Measurements from ENCODE around the gene SLC35F3. TPM values are rescaled to one million over a fixed set of nuclear protein-coding genes. Genes with fewer than 3 reads are reported as not detected.

SLC35F3 gene
- total and polyA plus RNA-seq, 3 donors from 2014 or later = 0.43 to 0.87 (median 0.47) TPM

DNA sequence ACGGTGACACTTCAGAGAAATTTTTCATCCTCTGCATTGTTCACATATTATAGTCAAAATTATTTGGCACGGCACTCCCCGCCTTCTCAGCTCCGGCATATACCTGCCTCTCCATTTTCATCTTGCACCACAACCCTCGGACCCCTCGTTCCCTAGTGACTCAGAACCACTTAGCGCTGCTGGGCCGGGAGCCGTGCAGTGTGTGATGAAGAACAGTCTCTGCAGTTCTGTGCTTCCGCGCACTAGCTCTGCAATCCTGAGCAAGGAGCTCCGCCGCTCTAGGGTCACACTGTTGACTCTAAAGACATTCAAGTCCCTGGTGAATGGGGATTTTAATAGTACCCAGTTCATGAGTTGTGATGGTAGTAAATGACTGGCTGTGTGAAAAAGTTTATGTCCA lies 221.2 kb downstream of the SLC35F3 start:
- no peak overlapping the region for H3K27ac ChIP-seq
- H3K4me1 ChIP-seq = no peaks in the 10 kb centered on the region
- intact Hi-C loops (cut with DNase I; ENCODE audit: low total_unique reads) = no loop called here
- no peak for TF ChIP-seq POLR2A (IDR thresholded peaks at IDR 0.05)
- TF ChIP-seq, protein P1, sequence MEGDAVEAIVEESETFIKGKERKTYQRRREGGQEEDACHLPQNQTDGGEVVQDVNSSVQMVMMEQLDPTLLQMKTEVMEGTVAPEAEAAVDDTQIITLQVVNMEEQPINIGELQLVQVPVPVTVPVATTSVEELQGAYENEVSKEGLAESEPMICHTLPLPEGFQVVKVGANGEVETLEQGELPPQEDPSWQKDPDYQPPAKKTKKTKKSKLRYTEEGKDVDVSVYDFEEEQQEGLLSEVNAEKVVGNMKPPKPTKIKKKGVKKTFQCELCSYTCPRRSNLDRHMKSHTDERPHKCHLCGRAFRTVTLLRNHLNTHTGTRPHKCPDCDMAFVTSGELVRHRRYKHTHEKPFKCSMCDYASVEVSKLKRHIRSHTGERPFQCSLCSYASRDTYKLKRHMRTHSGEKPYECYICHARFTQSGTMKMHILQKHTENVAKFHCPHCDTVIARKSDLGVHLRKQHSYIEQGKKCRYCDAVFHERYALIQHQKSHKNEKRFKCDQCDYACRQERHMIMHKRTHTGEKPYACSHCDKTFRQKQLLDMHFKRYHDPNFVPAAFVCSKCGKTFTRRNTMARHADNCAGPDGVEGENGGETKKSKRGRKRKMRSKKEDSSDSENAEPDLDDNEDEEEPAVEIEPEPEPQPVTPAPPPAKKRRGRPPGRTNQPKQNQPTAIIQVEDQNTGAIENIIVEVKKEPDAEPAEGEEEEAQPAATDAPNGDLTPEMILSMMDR (IDR thresholded peaks at IDR 0.05) = no peak
- 64 to 67% methylated on average over 13 of the region's 13 CpGs for WGBS, 2 donors
- H3K27me3 ChIP-seq = no peaks in the 10 kb centered on the region
- DNase-seq = peak; percentile 25
- H3K9me3 ChIP-seq = no peaks in the 10 kb centered on the region
- no peaks in the 10 kb centered on the region for H3K36me3 ChIP-seq (ENCODE audit: low read depth, missing control alignments)
- H3K4me3 ChIP-seq = no peak overlapping the region

DNA sequence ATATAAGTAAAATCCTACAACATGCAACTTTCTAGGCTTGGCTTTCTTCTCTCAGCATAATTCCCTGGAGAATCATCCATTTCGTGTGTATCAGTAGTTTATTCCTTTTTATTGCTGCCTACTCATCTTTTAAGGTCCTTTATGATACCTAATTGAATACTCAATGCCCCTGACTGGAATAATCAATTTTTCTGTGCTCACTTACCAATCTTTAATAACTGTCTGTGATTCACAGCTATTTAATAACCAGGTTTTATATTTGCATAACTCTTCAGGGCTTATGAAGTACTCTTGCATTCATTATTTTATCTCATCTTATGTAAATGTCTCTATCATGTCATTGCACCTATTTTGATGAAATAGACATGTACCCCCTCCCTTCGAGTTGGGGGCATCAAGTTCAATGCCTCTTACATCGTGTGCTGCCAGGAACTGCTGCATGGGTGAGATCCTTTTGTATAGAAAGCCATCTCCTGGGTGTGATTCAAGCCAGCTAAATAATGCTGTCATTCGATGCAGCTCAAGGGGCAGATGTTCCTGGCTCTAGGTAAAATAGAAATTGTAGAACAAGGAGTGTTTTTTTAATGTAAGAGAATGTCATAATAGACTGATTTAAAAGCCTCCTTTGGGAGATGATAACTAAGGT lies 222.7 kb downstream of the SLC35F3 start:
- Histone ChIP-seq H3K36me3 (ENCODE audit: low read depth, missing control alignments) (no peaks in the 10 kb centered on the region), H3K27me3 (no peaks in the 10 kb centered on the region), H3K27ac (no peak overlapping the region), H3K4me1 (no peaks in the 10 kb centered on the region), H3K4me3 (no peak overlapping the region), H3K9me3 (no peaks in the 10 kb centered on the region)
- WGBS, 2 donors = 51 to 58% methylated on average over 4 of the region's 4 CpGs
- intact Hi-C loops (cut with DNase I; ENCODE audit: low total_unique reads) = no loop called here
- no peak for DNase-seq
- no peak for TF ChIP-seq POLR2A (IDR thresholded peaks at IDR 0.05)
- TF ChIP-seq, protein P1 (IDR thresholded peaks at IDR 0.05) = no peak

DNA sequence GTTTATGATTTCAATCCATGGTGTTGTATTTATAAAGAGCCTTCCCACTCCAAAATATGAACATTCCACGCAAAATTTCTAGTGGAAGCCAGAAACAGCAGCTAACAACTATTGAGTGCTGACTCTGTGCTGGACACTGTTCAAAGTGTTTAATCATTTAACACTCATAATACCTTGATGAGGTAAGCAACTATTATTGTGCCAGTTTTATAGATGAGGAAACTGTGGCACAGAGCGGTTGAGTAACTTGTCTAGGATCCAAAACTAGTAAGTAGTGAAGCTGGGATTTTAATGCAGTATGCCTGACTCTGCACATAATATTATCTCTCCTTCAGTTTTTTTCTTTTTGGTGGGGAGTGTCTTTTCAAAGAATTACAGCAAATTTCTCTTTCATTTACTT lies 228.3 kb downstream of the SLC35F3 start:
- intact Hi-C loops (cut with DNase I; ENCODE audit: low total_unique reads) = no loop called here
- Histone ChIP-seq H3K27ac (no peak overlapping the region), H3K36me3 (ENCODE audit: low read depth, missing control alignments) (no peaks in the 10 kb centered on the region), H3K9me3 (no peaks in the 10 kb centered on the region), H3K4me1 (no peaks in the 10 kb centered on the region), H3K27me3 (no peaks in the 10 kb centered on the region), H3K4me3 (no peak overlapping the region)
- no peak for DNase-seq
- TF ChIP-seq, protein P1 (IDR thresholded peaks at IDR 0.05) = no peak
- no peak for TF ChIP-seq POLR2A (IDR thresholded peaks at IDR 0.05)
- WGBS, 2 donors = 97 to 98% methylated on average over 2 of the region's 2 CpGs

DNA sequence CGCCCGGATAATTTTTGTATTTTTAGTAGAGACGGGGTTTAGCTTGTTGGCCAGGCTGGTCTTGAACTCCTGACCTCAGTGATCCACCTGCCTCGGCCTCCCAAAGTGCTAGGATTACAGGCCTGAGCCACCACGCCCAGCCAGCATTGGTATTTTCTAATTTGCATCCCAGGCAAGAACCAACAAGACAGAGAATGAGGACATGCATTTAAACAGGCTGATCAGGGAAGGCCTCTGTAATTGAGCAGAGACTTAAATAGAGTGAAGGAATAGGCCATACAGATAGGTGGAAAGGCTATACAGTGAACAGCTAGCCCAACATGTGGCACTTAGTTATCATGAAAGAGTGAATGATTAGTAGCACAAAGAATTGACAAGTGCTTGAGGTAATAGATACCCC lies 230.4 kb downstream of the SLC35F3 start:
- no peaks in the 10 kb centered on the region for H3K36me3 ChIP-seq (ENCODE audit: low read depth, missing control alignments)
- no peaks in the 10 kb centered on the region for H3K9me3 ChIP-seq
- WGBS, 2 donors = 90 to 98% methylated on average over 5 of the region's 5 CpGs

More for the DNA sequence above, 230.4 kb downstream of the SLC35F3 start:
- intact Hi-C loops (cut with DNase I; ENCODE audit: low total_unique reads) = no loop called here
- TF ChIP-seq POLR2A (IDR thresholded peaks at IDR 0.05) = no peak
- TF ChIP-seq, protein P1 (IDR thresholded peaks at IDR 0.05) = no peak
- no peaks in the 10 kb centered on the region for H3K4me1 ChIP-seq
- no peaks in the 10 kb centered on the region for H3K27me3 ChIP-seq
- H3K27ac ChIP-seq = no peak overlapping the region
- no peak overlapping the region for H3K4me3 ChIP-seq
- DNase-seq = no peak
